ENCODE measurements around the gene ZMIZ1.

- no peak for TF ChIP-seq POLR2AphosphoS5 (IDR thresholded peaks at IDR 0.05; ENCODE audit: low read depth, low read length)
- TF ChIP-seq TCF7L2 (IDR thresholded peaks at IDR 0.05; ENCODE audit: low read depth, low read length), result no peak
Measured at GRCh38 chr10:79319115-79319771, 250.5 kb downstream of the ZMIZ1 start.
